HEK293T (cell line): ENCODE data around the gene PCIF1.

Experiments
- CTCF ChIA-PET: fragments of 350-600 bp; formaldehyde crosslinking; extraction: SDS; loops from one replicate; lab custom pipeline; 2021; ENCODE audit warnings: antibody characterized with exemption, inconsistent platforms; lab: Yijun Ruan, JAX
- POLR2A ChIA-PET: fragments of 350-600 bp; formaldehyde crosslinking; extraction: SDS; loops from one replicate; lab custom pipeline; 2020; ENCODE audit warnings: antibody characterized with exemption, inconsistent platforms; lab: Yijun Ruan, JAX
- DNase-seq: peaks from one replicate; pipeline ENCODE4 v3.0.0; 2012; ENCODE audit warnings: mixed read lengths; ENCODE audit errors: extremely low spot score
- ARNT ChIP-seq: fragments of 450-650 bp; IDR thresholded peaks from 2 replicates; pipeline ENCODE4 v1.6.1; 2017; ENCODE audit warnings: mild to moderate bottlenecking
- BHLHE40 ChIP-seq: fragments of 450-650 bp; IDR thresholded peaks from 2 replicates; pipeline ENCODE4 v1.6.1; 2016; ENCODE audit warnings: mild to moderate bottlenecking, moderate library complexity, borderline replicate concordance
- CTBP1 ChIP-seq: fragments of 450-650 bp; IDR thresholded peaks from 2 replicates; pipeline ENCODE4 v1.6.1; 2016; ENCODE audit warnings: borderline replicate concordance
- ELF4 ChIP-seq: fragments of 450-650 bp; IDR thresholded peaks from 2 replicates; pipeline ENCODE4 v1.6.1; 2017; ENCODE audit warnings: antibody characterized with exemption
- FOXA1 ChIP-seq: fragments of 450-650 bp; IDR thresholded peaks from 2 replicates; pipeline ENCODE4 v1.6.1; 2016; ENCODE audit warnings: mild to moderate bottlenecking
- FOXK2 ChIP-seq: fragments of 450-650 bp; IDR thresholded peaks from 2 replicates; pipeline ENCODE4 v1.6.1; 2016; ENCODE audit warnings: mild to moderate bottlenecking
- FOXM1 ChIP-seq: fragments of 450-650 bp; IDR thresholded peaks from 2 replicates; pipeline ENCODE4 v1.6.1; 2017; ENCODE audit warnings: mild to moderate bottlenecking, borderline replicate concordance
- HDGF ChIP-seq: fragments of 450-650 bp; IDR thresholded peaks from 2 replicates; pipeline ENCODE4 v1.6.1; 2017; ENCODE audit warnings: antibody characterized with exemption, borderline replicate concordance
- L3MBTL2 ChIP-seq: fragments of 450-650 bp; conservative IDR thresholded peaks from 2 replicates; pipeline ENCODE4 v1.6.1; 2016; ENCODE audit warnings: mild to moderate bottlenecking
- LEF1 ChIP-seq: fragments of 450-650 bp; IDR thresholded peaks from 2 replicates; pipeline ENCODE4 v1.6.1; 2017; ENCODE audit warnings: mild to moderate bottlenecking, borderline replicate concordance
- NFRKB ChIP-seq: fragments of 450-650 bp; IDR thresholded peaks from 2 replicates; pipeline ENCODE4 v1.6.1; 2016; ENCODE audit warnings: mild to moderate bottlenecking, moderate library complexity
- PKNOX1 ChIP-seq: fragments of 450-650 bp; IDR thresholded peaks from 2 replicates; pipeline ENCODE4 v1.6.1; 2016
- SP1 ChIP-seq: fragments of 450-650 bp; IDR thresholded peaks from 2 replicates; pipeline ENCODE4 v1.6.1; 2017
- SUZ12 ChIP-seq: fragments of 450-650 bp; IDR thresholded peaks from 2 replicates; pipeline ENCODE4 v1.6.1; 2016; ENCODE audit warnings: mild to moderate bottlenecking
- TARDBP ChIP-seq: fragments of 450-650 bp; IDR thresholded peaks from 2 replicates; pipeline ENCODE4 v1.6.1; 2016
- ZNF384 ChIP-seq: fragments of 450-650 bp; IDR thresholded peaks from 2 replicates; pipeline ENCODE4 v1.6.1; 2016

PCIF1 gene

GRCh38 chr20:45948261-45948733, 13.8 kb downstream of the PCIF1 start:
- TF ChIP-seq PKNOX1 (no peak), L3MBTL2 (no peak), HDGF (no peak), ZNF384 (no peak), CTBP1 (no peak), NFRKB (no peak), TARDBP (no peak), ELF4 (no peak), SUZ12 (no peak), ARNT (no peak), BHLHE40 (no peak), FOXK2 (no peak)
- ChIA-PET CTCF (no interaction called here), POLR2A (interaction anchor here (1.0 to 3.5 kb wide), 4 partner anchors 13 to 87 kb away, joined by 3 to 15 read pairs (median 5); partner anchors contain the start of gene PCIF1)
- DNase-seq: no peak

GRCh38 chr20:45948742-45949541, 14.5 kb downstream of the PCIF1 start:
- DNase-seq: no peak
- CTCF ChIA-PET: no interaction called here
- POLR2A ChIA-PET: interaction anchor here (0.7 to 3.5 kb wide), 7 partner anchors 9 to 87 kb away, joined by 3 to 15 read pairs (median 3); partner anchors contain the start of gene PCIF1
- no peak for TF ChIP-seq BHLHE40
- no peak for TF ChIP-seq FOXA1
- TF ChIP-seq NFRKB: no peak
- no peak for TF ChIP-seq HDGF
- no peak for TF ChIP-seq FOXM1
- no peak for TF ChIP-seq SUZ12
- TF ChIP-seq SP1: no peak

- ChIA-PET POLR2A (interaction anchor here (0.7 to 3.5 kb wide), 6 partner anchors 10 to 16 kb away, joined by 3 to 15 read pairs (median 4); partner anchors contain the start of gene PCIF1), CTCF (no interaction called here)
- DNase-seq: no peak
These were observed 15.3 kb downstream of the PCIF1 start for GRCh38 chr20:45949542-45950329.

GRCh38 chr20:45950330-45950646, 15.8 kb downstream of the PCIF1 start:
- CTCF ChIA-PET: no interaction called here
- DNase-seq: no peak

More at GRCh38 chr20:45949542-45950329, 15.3 kb downstream of the PCIF1 start:
- TF ChIP-seq FOXA1 (no peak), ZNF384 (no peak), ELF4 (no peak), NFRKB (no peak), TARDBP (no peak), HDGF (no peak)

GRCh38 chr20:45951925-45952834, 17.7 kb downstream of the PCIF1 start:
- TF ChIP-seq SUZ12 (no peak), TARDBP (no peak), NFRKB (no peak), PKNOX1 (no peak), L3MBTL2 (no peak), ZNF384 (no peak), ELF4 (no peak), SP1 (no peak), FOXA1 (no peak), ARNT (no peak), HDGF (no peak), LEF1 (no peak), FOXK2 (no peak), FOXM1 (no peak), BHLHE40 (no peak)
- CTCF ChIA-PET: interaction anchor here (0.9 kb wide), 1 partner anchor 18 kb away, joined by 4 read pairs; no protein-coding TSS in a partner anchor

More at GRCh38 chr20:45950330-45950646, 15.8 kb downstream of the PCIF1 start:
- TF ChIP-seq LEF1: no peak
- no peak for TF ChIP-seq FOXM1
- no peak for TF ChIP-seq ZNF384
- TF ChIP-seq ELF4: no peak
- no peak for TF ChIP-seq PKNOX1
- no peak for TF ChIP-seq L3MBTL2
- no peak for TF ChIP-seq FOXK2
- TF ChIP-seq TARDBP: no peak
- TF ChIP-seq SUZ12: no peak
- no peak for TF ChIP-seq ARNT
- POLR2A ChIA-PET: interaction anchor here (3.5 kb wide), 1 partner anchor 16 kb away, joined by 15 read pairs; the partner anchor contains the start of gene PCIF1

More at GRCh38 chr20:45951925-45952834, 17.7 kb downstream of the PCIF1 start:
- DNase-seq: no peak
- POLR2A ChIA-PET: interaction anchor here (1.3 kb wide), 1 partner anchor 17 kb away, joined by 5 read pairs; no protein-coding TSS in a partner anchor
